ENCODE results near the gene HAUS3. TPM values are rescaled to one million over a fixed set of nuclear protein-coding genes. Genes with fewer than 3 reads are reported as not detected.

HAUS3 gene
- total and polyA plus RNA-seq, 2 experiments from 2014 or later: 7.1 to 9.8 TPM

DNA sequence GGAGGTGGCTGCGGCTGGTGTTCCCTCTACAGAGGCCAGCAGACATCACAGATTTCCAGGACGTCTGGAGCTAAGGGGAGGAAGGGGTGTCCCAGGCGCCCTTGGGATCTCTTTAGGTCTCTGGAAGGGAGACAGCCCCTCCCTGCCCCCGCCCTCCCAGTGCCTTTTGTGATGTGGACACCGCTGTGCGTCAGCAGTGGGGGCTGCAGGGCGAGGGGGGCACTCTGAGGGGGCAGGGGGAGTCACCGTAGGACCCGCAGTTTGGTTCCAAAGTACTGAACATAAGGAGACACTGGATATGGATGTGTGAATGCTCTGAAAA is 45.6 kb upstream of the HAUS3 start:
- Histone ChIP-seq H3K36me3 (replicated peaks; ENCODE audit: insufficient read depth, low read depth) (no peaks in the 10 kb centered on the region), H3K27ac (no peak overlapping the region), H3K79me2 (no peaks in the 10 kb centered on the region), H3K4me2 (peak overlapping the region; percentile 40), H3K27me3 (no peaks in the 10 kb centered on the region), H4K20me1 (ENCODE audit: insufficient read depth, poor library complexity, severe bottlenecking) (no peaks in the 10 kb centered on the region), H3K4me1 (ENCODE audit: insufficient read depth) (peaks cover 9% of the 10 kb centered on the region), H3K4me3 (no peak overlapping the region), H2AFZ (no peak overlapping the region), H3K9me3 (ENCODE audit: low read depth) (no peaks in the 10 kb centered on the region), H3K9me2 (replicated peaks; ENCODE audit: insufficient read depth) (no peaks in the 10 kb centered on the region)
- 81% methylated on average over 9 of the region's 9 CpGs for WGBS (ENCODE audit: low lambda C conversion rate, missing lambda C conversion rate)
- DNase-seq (ENCODE audit: low spot score): no peak
- TF ChIP-seq EZH2 (IDR thresholded peaks at IDR 0.05; ENCODE audit: borderline replicate concordance): no peak
- TF ChIP-seq EZH2phosphoT487 (IDR thresholded peaks at IDR 0.05; ENCODE audit: low read depth, severe bottlenecking, unreplicated experiment): no peak
- TF ChIP-seq, protein P1, sequence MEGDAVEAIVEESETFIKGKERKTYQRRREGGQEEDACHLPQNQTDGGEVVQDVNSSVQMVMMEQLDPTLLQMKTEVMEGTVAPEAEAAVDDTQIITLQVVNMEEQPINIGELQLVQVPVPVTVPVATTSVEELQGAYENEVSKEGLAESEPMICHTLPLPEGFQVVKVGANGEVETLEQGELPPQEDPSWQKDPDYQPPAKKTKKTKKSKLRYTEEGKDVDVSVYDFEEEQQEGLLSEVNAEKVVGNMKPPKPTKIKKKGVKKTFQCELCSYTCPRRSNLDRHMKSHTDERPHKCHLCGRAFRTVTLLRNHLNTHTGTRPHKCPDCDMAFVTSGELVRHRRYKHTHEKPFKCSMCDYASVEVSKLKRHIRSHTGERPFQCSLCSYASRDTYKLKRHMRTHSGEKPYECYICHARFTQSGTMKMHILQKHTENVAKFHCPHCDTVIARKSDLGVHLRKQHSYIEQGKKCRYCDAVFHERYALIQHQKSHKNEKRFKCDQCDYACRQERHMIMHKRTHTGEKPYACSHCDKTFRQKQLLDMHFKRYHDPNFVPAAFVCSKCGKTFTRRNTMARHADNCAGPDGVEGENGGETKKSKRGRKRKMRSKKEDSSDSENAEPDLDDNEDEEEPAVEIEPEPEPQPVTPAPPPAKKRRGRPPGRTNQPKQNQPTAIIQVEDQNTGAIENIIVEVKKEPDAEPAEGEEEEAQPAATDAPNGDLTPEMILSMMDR (IDR thresholded peaks at IDR 0.05; ENCODE audit: poor library complexity): no peak

DNA sequence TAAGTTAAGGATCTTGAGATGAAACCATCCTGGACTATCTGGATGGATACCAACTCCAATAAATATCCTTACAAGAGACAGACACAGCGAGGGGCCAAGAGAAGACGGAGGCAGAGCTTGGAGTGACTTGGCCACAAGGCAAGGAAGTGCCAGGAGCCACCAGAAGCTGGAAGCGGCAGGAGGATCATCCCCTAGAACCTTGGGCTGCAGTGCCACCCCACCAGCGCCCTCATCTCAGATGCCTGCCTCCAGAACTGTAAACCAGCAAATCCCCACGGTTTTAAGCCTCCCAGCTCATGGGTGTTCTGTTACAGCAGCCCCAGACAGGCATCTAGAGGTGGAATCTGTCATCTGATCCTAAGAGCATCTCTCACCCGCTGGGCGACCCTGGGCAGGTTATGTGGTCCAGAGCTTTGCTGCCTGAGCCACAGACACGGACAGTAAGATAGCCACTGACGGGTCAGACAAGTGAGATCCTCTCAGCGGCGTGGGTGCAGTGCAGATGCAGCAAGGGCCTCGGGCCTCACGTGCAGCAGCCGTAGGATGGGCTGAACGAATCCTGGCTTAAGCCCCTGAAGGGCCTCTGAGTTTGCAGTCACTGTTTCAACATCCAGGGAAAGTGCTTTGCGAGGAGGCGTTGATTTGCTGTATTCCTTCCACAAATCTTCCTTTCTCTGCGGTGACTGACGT is 45.1 kb upstream of the HAUS3 start:
- Histone ChIP-seq H3K4me1 (ENCODE audit: insufficient read depth) (peaks cover 9% of the 10 kb centered on the region), H3K9me3 (ENCODE audit: low read depth) (no peaks in the 10 kb centered on the region), H2AFZ (no peak overlapping the region), H4K20me1 (ENCODE audit: insufficient read depth, poor library complexity, severe bottlenecking) (no peaks in the 10 kb centered on the region), H3K27ac (no peak overlapping the region), H3K27me3 (no peaks in the 10 kb centered on the region), H3K36me3 (replicated peaks; ENCODE audit: insufficient read depth, low read depth) (no peaks in the 10 kb centered on the region), H3K4me2 (peak overlapping the region; percentile 40), H3K79me2 (no peaks in the 10 kb centered on the region), H3K9me2 (replicated peaks; ENCODE audit: insufficient read depth) (no peaks in the 10 kb centered on the region), H3K4me3 (no peak overlapping the region)
- DNase-seq (ENCODE audit: low spot score): no peak
- WGBS (ENCODE audit: low lambda C conversion rate, missing lambda C conversion rate): 53% methylated on average over 19 of the region's 19 CpGs
- TF ChIP-seq, protein P1 (IDR thresholded peaks at IDR 0.05; ENCODE audit: poor library complexity): no peak
- no peak for TF ChIP-seq EZH2phosphoT487 (IDR thresholded peaks at IDR 0.05; ENCODE audit: low read depth, severe bottlenecking, unreplicated experiment)
- no peak for TF ChIP-seq EZH2 (IDR thresholded peaks at IDR 0.05; ENCODE audit: borderline replicate concordance)

DNA sequence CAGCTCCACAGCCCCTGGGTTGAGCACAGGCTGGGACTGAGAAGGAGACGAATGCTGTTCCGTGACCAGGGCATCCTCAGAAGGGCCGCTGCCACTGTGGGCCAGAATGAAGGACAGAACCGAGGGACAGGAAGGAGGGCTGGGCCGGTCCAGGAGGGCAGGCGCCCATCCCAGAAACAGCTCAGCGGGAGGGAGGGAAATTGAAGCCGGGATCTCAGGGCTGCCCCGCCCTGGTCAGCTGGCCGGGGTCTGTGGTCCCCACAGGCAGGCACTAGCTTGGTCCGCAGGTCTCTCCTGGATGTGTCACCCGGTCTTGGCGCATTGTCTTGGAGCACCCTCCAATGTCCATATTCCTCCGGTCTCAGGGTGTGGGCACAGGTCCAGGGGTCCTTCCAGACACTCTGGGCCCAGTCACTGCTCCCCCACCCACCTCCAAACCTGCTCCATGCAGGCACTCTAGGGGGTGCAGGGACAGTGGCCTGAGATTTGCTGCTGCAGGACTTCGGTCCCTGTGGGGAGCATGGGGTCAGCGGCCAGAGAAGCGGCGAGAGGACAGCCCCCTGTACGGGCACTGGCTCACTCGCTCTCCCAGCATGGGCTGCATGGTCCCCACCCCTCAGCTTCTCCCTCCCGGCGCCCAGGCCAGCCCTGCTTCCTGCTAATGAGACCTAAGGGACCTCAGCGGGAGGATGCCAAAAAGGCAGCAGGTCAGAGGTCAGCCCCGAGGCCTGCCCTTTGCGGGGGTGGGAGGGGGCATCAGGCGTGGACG is 43.9 kb upstream of the HAUS3 start:
- TF ChIP-seq EZH2phosphoT487 (IDR thresholded peaks at IDR 0.05; ENCODE audit: low read depth, severe bottlenecking, unreplicated experiment): no peak
- TF ChIP-seq, protein P1 (IDR thresholded peaks at IDR 0.05; ENCODE audit: poor library complexity): no peak
- no peak for TF ChIP-seq EZH2 (IDR thresholded peaks at IDR 0.05; ENCODE audit: borderline replicate concordance)
- Histone ChIP-seq H3K9me2 (replicated peaks; ENCODE audit: insufficient read depth) (no peaks in the 10 kb centered on the region), H3K9me3 (ENCODE audit: low read depth) (no peaks in the 10 kb centered on the region), H2AFZ (no peak overlapping the region), H3K36me3 (replicated peaks; ENCODE audit: insufficient read depth, low read depth) (no peaks in the 10 kb centered on the region), H3K79me2 (no peaks in the 10 kb centered on the region), H3K4me1 (ENCODE audit: insufficient read depth) (peaks cover 9% of the 10 kb centered on the region), H3K4me3 (no peak overlapping the region), H3K27me3 (no peaks in the 10 kb centered on the region), H4K20me1 (ENCODE audit: insufficient read depth, poor library complexity, severe bottlenecking) (no peaks in the 10 kb centered on the region), H3K27ac (no peak overlapping the region), H3K4me2 (no peak overlapping the region)
- DNase-seq (ENCODE audit: low spot score): no peak
- 93% methylated on average over 22 of the region's 27 CpGs for WGBS (ENCODE audit: low lambda C conversion rate, missing lambda C conversion rate)

Data from hepatocyte (in vitro differentiated cells).